ENCODE data around the gene DOCK3.

Gene DOCK3

DNA sequence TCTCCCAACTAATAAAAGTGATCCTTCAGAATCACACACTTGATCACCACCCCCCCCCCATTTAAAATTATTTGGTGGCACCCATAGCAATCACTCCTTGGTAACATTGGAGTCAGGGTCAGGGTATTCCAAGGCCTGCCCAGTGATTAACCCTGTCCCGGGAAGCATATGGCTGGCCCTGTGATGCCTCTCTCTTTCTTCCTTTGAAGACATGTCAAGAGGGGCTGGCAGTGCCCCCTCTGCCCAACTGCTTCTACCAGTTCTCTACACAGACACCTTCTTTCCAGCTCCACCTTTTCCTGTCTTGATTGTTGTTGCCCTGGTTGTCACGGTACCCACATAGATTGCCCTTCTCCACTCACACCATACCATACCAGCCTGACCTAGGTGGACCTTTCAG, 679.4 kb downstream of the DOCK3 start:
- TF ChIP-seq, protein P1, sequence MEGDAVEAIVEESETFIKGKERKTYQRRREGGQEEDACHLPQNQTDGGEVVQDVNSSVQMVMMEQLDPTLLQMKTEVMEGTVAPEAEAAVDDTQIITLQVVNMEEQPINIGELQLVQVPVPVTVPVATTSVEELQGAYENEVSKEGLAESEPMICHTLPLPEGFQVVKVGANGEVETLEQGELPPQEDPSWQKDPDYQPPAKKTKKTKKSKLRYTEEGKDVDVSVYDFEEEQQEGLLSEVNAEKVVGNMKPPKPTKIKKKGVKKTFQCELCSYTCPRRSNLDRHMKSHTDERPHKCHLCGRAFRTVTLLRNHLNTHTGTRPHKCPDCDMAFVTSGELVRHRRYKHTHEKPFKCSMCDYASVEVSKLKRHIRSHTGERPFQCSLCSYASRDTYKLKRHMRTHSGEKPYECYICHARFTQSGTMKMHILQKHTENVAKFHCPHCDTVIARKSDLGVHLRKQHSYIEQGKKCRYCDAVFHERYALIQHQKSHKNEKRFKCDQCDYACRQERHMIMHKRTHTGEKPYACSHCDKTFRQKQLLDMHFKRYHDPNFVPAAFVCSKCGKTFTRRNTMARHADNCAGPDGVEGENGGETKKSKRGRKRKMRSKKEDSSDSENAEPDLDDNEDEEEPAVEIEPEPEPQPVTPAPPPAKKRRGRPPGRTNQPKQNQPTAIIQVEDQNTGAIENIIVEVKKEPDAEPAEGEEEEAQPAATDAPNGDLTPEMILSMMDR (IDR thresholded peaks at IDR 0.05; ENCODE audit: borderline replicate concordance, control extremely low read depth, extremely low read depth, insufficient read depth, missing control alignments), result no peak
- DNase-seq (ENCODE audit: low spot score), result no peak
- in situ Hi-C loops (cut with MboI; ENCODE audit: low sequenced_read_pairs, unreplicated experiment), result loop anchor here (25.0 kb wide), 1 partner anchor 392 kb away; no protein-coding TSS in a partner anchor

DNA sequence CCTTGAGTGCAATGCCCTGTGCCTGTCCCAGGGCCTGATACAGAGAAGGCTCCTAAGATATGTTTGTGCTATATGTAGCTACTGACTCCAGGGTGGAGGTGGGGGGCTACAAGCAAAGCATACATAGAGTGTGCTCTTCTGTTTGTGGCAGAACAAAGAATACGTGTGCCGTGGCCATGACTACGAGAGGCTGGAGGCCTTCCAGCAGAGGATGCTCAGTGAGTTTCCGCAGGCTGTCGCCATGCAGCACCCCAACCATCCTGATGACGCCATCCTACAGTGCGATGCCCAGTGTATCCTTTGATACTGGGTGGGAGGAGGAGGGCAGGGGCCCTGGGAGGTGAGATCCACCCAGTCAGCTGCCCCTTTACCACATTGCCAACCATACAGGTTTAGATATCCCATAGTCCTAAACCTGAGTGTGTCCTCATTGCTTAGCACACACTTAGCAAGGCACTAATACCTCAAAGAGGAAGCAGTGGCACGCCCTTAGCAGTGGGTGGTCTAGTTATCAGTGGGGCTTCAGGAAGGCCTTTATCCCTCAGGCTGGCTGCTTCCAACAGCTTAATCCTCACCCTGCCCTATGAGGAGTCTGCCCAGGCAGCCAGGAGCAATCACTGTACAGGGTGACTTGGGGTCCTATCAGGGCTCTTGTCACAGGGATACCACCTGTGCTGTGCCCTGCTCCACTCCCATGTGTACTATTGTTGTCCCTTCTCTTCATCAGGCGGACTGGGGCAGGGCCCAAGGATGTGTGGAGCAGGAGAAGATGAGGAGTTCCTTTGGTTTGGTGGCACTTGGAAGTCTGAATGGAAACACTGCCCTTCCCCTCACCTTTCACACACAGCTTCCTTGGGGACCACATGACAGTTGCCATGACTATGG, 680.2 kb downstream of the DOCK3 start:
- no peak for DNase-seq (ENCODE audit: low spot score)
- in situ Hi-C loops (cut with MboI; ENCODE audit: low sequenced_read_pairs, unreplicated experiment), result loop anchor here (25.0 kb wide), 1 partner anchor 393 kb away; no protein-coding TSS in a partner anchor
- TF ChIP-seq, protein P1 (IDR thresholded peaks at IDR 0.05; ENCODE audit: borderline replicate concordance, control extremely low read depth, extremely low read depth, insufficient read depth, missing control alignments), result no peak

DNA sequence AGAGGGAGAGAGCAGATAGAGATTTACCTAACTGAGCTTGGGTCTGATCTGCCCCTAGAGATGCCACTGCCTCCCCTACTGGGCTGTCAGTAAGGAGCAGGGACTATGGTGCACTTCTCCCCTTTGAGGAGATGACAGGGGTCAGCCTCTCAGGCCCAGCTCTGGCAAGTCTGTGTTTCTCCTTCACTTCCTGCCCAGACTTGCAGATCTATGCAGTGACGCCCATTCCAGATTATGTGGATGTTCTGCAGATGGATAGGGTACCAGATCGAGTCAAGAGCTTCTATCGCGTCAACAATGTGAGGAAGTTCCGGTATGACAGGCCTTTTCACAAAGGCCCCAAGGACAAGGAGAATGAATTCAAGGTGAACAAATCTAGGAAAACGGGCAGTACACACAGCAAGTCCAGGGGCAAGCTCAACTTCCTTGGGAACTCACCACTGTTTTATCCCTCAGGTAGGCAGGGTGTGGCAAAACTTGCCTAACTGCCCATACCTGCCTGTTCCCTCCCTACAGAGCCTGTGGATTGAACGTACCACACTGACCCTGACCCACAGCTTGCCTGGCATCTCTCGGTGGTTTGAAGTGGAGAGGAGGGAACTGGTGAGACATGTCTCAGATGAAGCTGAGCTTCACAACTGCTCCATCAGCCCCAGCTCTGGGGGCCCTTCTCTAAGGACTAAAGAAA, 681.3 kb downstream of the DOCK3 start:
- TF ChIP-seq, protein P1 (IDR thresholded peaks at IDR 0.05; ENCODE audit: borderline replicate concordance, control extremely low read depth, extremely low read depth, insufficient read depth, missing control alignments), result no peak
- in situ Hi-C loops (cut with MboI; ENCODE audit: low sequenced_read_pairs, unreplicated experiment), result loop anchor here (25.0 kb wide), 1 partner anchor 394 kb away; no protein-coding TSS in a partner anchor
- DNase-seq (ENCODE audit: low spot score), result no peak

DNA sequence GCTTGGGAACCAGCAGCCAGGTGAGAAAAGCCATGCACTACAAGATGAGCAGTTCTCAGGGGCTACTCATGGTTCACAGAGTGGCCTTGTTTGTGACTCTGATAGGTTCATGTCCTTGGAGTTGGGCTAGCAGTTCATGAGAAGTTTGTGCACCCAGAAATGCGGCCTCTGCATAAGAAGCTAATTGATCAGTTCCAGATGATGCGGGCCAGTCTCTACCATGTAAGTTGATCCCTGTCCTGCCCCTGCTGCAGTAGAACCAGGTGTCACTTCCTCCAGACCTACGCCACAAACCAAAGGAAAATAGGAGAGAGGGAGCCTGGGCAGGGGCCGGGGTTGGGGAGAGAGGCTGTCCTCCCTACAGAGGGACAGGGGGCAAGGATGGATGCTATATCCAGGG, 683.1 kb downstream of the DOCK3 start:
- TF ChIP-seq, protein P1 (IDR thresholded peaks at IDR 0.05; ENCODE audit: borderline replicate concordance, control extremely low read depth, extremely low read depth, insufficient read depth, missing control alignments), result no peak
- in situ Hi-C loops (cut with MboI; ENCODE audit: low sequenced_read_pairs, unreplicated experiment), result loop anchor here (25.0 kb wide), 1 partner anchor 396 kb away; no protein-coding TSS in a partner anchor
- no peak for DNase-seq (ENCODE audit: low spot score)

DNA sequence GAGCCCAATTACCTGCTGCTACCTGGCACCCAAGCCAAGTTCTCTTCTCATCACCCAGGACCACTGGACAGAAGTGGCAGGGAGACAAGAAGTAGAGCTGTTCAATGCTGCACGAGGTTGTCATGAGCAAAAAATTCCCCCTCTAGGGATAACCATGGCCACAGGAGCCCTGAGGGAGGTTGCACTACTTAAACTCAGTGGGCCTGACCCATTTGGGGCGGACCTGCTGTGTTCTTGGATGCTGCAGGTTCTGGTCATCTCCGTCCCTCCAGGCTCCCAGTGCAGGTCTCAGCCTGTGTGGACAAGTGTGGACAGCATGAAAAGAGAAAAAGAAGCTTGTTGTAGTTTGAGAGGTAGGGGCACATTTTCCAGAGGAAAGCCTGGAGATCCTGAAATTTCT, 684.3 kb downstream of the DOCK3 start:
- TF ChIP-seq, protein P1 (IDR thresholded peaks at IDR 0.05; ENCODE audit: borderline replicate concordance, control extremely low read depth, extremely low read depth, insufficient read depth, missing control alignments), result no peak
- no peak for DNase-seq (ENCODE audit: low spot score)
- in situ Hi-C loops (cut with MboI; ENCODE audit: low sequenced_read_pairs, unreplicated experiment), result loop anchor here (25.0 kb wide), 1 partner anchor 397 kb away; no protein-coding TSS in a partner anchor

DNA sequence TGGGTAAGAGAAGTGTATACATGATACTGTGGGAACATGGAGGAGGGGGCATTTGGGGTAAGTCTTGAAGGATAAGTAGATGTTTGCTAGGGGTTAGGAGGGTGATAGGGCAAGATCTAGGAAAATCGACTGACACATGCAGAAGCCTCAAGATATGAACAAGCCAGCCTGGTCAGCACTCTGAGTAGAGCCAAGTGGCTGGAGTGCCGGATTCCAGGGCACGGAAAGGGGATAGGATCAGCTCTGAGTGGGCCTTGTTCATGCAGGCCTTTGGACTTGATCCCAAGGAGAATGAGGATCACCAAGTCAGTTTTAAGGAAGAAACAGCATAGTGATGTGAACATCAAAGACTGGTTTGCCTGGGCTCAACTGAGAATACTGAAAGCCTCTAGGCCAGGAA, 686.1 kb downstream of the DOCK3 start:
- DNase-seq (ENCODE audit: low spot score), result no peak
- in situ Hi-C loops (cut with MboI; ENCODE audit: low sequenced_read_pairs, unreplicated experiment), result loop anchor here (25.0 kb wide), 1 partner anchor 399 kb away; no protein-coding TSS in a partner anchor
- TF ChIP-seq, protein P1 (IDR thresholded peaks at IDR 0.05; ENCODE audit: borderline replicate concordance, control extremely low read depth, extremely low read depth, insufficient read depth, missing control alignments), result no peak
